IMR-90 (cell line): ENCODE measurements around the gene MTCL1. TPM values are rescaled to one million over a fixed set of nuclear protein-coding genes. Genes with fewer than 3 reads are reported as not detected.

ENCODE experiments used
- ATAC-seq: fragments of 200-7000 bp; cut with Tn5 transposase; 2 replicates; pipeline ENCODE4 v1.9.1; 2020; ENCODE audit warnings: low read depth, mild to moderate bottlenecking, moderate library complexity
- BruUV-seq: library from RNA; stranded (reverse); fragments of 400-500 nt; replicated peaks from 2 replicates; lab custom pipeline; 2021; lab: Mats Ljungman, UMichigan
- CTCF ChIA-PET: fragments of 300-600 bp; formaldehyde crosslinking; extraction: SDS; loops from one replicate; lab custom pipeline; 2021; ENCODE audit warnings: antibody characterized with exemption; lab: Yijun Ruan, JAX
- POLR2A ChIA-PET: fragments of 300-600 bp; sonication (Branson Sonifier 250); formaldehyde crosslinking; loops from one replicate; lab custom pipeline; 2022; ENCODE audit warnings: antibody characterized with exemption; ENCODE audit not compliant: unreplicated experiment; lab: Charles Lee
- DNase-seq: peaks from one replicate; pipeline ENCODE4 v3.0.0; 2013
- H2AFZ ChIP-seq: replicated peaks from 2 replicates; pipeline ENCODE3; 2013; ENCODE audit warnings: low read length, mild to moderate bottlenecking; ENCODE audit not compliant: poor library complexity
- H2AK5ac ChIP-seq: 2 replicates; pipeline ENCODE4 v1.6.1; 2013; ENCODE audit warnings: low read depth, low read length, inconsistent platforms
- H2AK9ac ChIP-seq: replicated peaks from 2 replicates; pipeline ENCODE3; 2013; ENCODE audit warnings: mild to moderate bottlenecking, low read depth, low read length, moderate library complexity; ENCODE audit not compliant: poor library complexity
- H2BK120ac ChIP-seq: 2 replicates; pipeline ENCODE4 v1.6.1; 2013; ENCODE audit warnings: low read depth, low read length, inconsistent platforms
- H2BK15ac ChIP-seq: 3 replicates; pipeline ENCODE4 v1.6.1; 2013; ENCODE audit warnings: low read depth, low read length, inconsistent platforms
- H2BK20ac ChIP-seq: 2 replicates; pipeline ENCODE4 v1.6.1; 2013; ENCODE audit warnings: low read depth, mild to moderate bottlenecking, inconsistent platforms, low read length, moderate library complexity
- H2BK5ac ChIP-seq: 2 replicates; pipeline ENCODE4 v1.6.1; 2013; ENCODE audit warnings: mild to moderate bottlenecking, low read depth, low read length, inconsistent platforms; ENCODE audit not compliant: poor library complexity, severe bottlenecking
- H3K14ac ChIP-seq: replicated peaks from 2 replicates; pipeline ENCODE4 v1.6.1; 2013; ENCODE audit warnings: low read depth, low read length, inconsistent platforms
- H3K18ac ChIP-seq: 2 replicates; pipeline ENCODE4 v1.6.1; 2013; ENCODE audit warnings: low read depth, low read length, control low read depth
- H3K23ac ChIP-seq: 2 replicates; pipeline ENCODE4 v1.6.1; 2013; ENCODE audit warnings: low read depth, low read length, inconsistent platforms
- H3K27ac ChIP-seq: 2 replicates; pipeline ENCODE4 v1.5.1; 2013; ENCODE audit warnings: mild to moderate bottlenecking, control low read depth, low read length; ENCODE audit not compliant: insufficient read depth
- H3K27me3 ChIP-seq: 2 replicates; pipeline ENCODE4 v1.6.1; 2013; ENCODE audit warnings: low read length; ENCODE audit not compliant: control insufficient read depth, insufficient read depth
- H3K36me3 ChIP-seq: 2 replicates; pipeline ENCODE4 v1.6.1; 2013; ENCODE audit warnings: low read length, mixed read lengths; ENCODE audit not compliant: control insufficient read depth, insufficient read depth
- H3K4ac ChIP-seq: 2 replicates; pipeline ENCODE4 v1.6.1; 2013; ENCODE audit warnings: low read depth, low read length, inconsistent platforms
- H3K4me1 ChIP-seq: 2 replicates; pipeline ENCODE4 v1.6.1; 2013; ENCODE audit warnings: low read length, mixed read lengths; ENCODE audit not compliant: control insufficient read depth, insufficient read depth
- H3K4me2 ChIP-seq: 2 replicates; pipeline ENCODE4 v1.6.1; 2013; ENCODE audit warnings: low read depth, mild to moderate bottlenecking, control low read depth, low read length, moderate library complexity
- H3K4me3 ChIP-seq: 2 replicates; pipeline ENCODE4 v1.5.1; 2013; ENCODE audit warnings: low read depth, mild to moderate bottlenecking, control low read depth, low read length, moderate library complexity; ENCODE audit not compliant: insufficient read depth
- H3K56ac ChIP-seq: 2 replicates; pipeline ENCODE4 v1.6.1; 2013; ENCODE audit warnings: low read length, inconsistent platforms; ENCODE audit not compliant: insufficient read depth; ENCODE audit errors: extremely low read depth
- H3K79me1 ChIP-seq, 2 experiments: 2 replicates each; pipeline ENCODE4 v1.6.1; 2013; ENCODE audit warnings: low read length in 2 of 2, inconsistent platforms in 1 of 2, low read depth in 1 of 2
- H3K9ac ChIP-seq: 2 replicates; pipeline ENCODE4 v1.6.1; 2013; ENCODE audit warnings: low read depth, low read length, control low read depth
- H3K9me1 ChIP-seq: 2 replicates; pipeline ENCODE4 v1.6.1; 2013; ENCODE audit warnings: low read length, inconsistent platforms; ENCODE audit not compliant: insufficient read depth
- H3K9me3 ChIP-seq: 2 replicates; pipeline ENCODE4 v1.6.1; 2013; ENCODE audit warnings: low read length; ENCODE audit not compliant: control insufficient read depth, insufficient read depth
- H4K20me1 ChIP-seq: 2 replicates; pipeline ENCODE4 v1.6.1; 2013; ENCODE audit warnings: low read length, inconsistent platforms; ENCODE audit not compliant: insufficient read depth
- H4K5ac ChIP-seq: 2 replicates; pipeline ENCODE4 v1.6.1; 2013; ENCODE audit warnings: mild to moderate bottlenecking, low read depth, low read length, control low read depth
- H4K8ac ChIP-seq, 2 experiments: 2 replicates each; pipeline ENCODE4 v1.6.1; 2013; ENCODE audit warnings: low read depth in 2 of 2, low read length in 2 of 2, control low read depth in 1 of 2, inconsistent platforms in 1 of 2
- H4K91ac ChIP-seq: 2 replicates; pipeline ENCODE4 v1.6.1; 2013; ENCODE audit warnings: low read depth, low read length, inconsistent platforms; ENCODE audit not compliant: insufficient read depth
- CEBPB ChIP-seq: IDR thresholded peaks from 2 replicates; pipeline ENCODE4 v1.6.1; 2012; ENCODE audit warnings: low read depth, low read length, improper control_type of control experiment
- CHD1 ChIP-seq: IDR thresholded peaks from 2 replicates; pipeline ENCODE4 v1.6.1; 2012; ENCODE audit warnings: low read depth, low read length, improper control_type of control experiment
- CTCF ChIP-seq: conservative IDR thresholded peaks from 2 replicates; pipeline ENCODE4 v1.5.1; 2012; ENCODE audit warnings: mild to moderate bottlenecking, low read depth, low read length, improper control_type of control experiment
- FOS ChIP-seq: fragments of 150-350 bp; IDR thresholded peaks from 2 replicates; pipeline ENCODE4 v1.6.1; 2016; ENCODE audit warnings: low read depth, low read length
- MXI1 ChIP-seq: IDR thresholded peaks from 2 replicates; pipeline ENCODE4 v1.6.1; 2012; ENCODE audit warnings: low read depth, mild to moderate bottlenecking, low read length, moderate library complexity, borderline replicate concordance
- POLR2A ChIP-seq: IDR thresholded peaks from 2 replicates; pipeline ENCODE4 v1.6.1; 2012; ENCODE audit warnings: mild to moderate bottlenecking, low read depth, low read length
- RAD21 ChIP-seq: IDR thresholded peaks from 2 replicates; pipeline ENCODE4 v1.6.1; 2012; ENCODE audit warnings: low read length, improper control_type of control experiment
- WGBS, 2 experiments: methylation state at CpG; one replicate each; pipeline versions ENCODE4 v1.1.5 to v1.1.7; 2013; ENCODE audit warnings: missing lambda C conversion rate in 2 of 2; ENCODE audit not compliant: insufficient read length in 1 of 2; ENCODE audit errors: extremely low coverage in 2 of 2; 5-methylcytosine and 5-hydroxymethylcytosine counted together
- dilution Hi-C: fragments of 300-500 bp; cut with HindIII; formaldehyde crosslinking; loops from one replicate; pipeline ENCODE4 v1.14.3; 2018; ENCODE audit warnings: low sequenced_read_pairs; ENCODE audit not compliant: unreplicated experiment
- in situ Hi-C: fragments of 300-500 bp; cut with MboI; formaldehyde crosslinking; loops from 3 replicates; pipeline ENCODE4 v1.14.3; 2019; ENCODE audit warnings: low sequenced_read_pairs, inconsistent platforms, mixed read lengths
- intact Hi-C: fragments of 100-400 bp; cut with micrococcal nuclease; formaldehyde crosslinking; loops from 2 replicates; pipeline ENCODE4 v1.10.0; 2022
- polyA plus RNA-seq, 3 experiments: library from polyadenylated mRNA; depleted of rRNA; stranded (reverse); fragments of >200 nt; gene quantifications; 2 replicates each; pipeline ENCODE4 v1.2.3, GENCODE V29; 2012; ENCODE audit warnings: low replicate concordance in 1 of 3
- total RNA-seq: library from RNA; depleted of rRNA; stranded (reverse); fragments of >200 nt; gene quantifications from 2 replicates; pipeline ENCODE4 v1.2.3, GENCODE V29; 2012

Gene MTCL1
- total and polyA plus RNA-seq, 2 of the 4 experiments (the other 2 are of a cell fraction) = 29.0 to 45.3 TPM

- H2BK120ac ChIP-seq = no peak overlapping the region
- DNase-seq = no peak
- H3K9me3 ChIP-seq = no peaks in the 10 kb centered on the region
- H3K4me1 ChIP-seq = peaks cover 12% of the 10 kb centered on the region
- H2BK20ac ChIP-seq = no peak overlapping the region
- ChIA-PET POLR2A (no interaction called here), CTCF (no interaction called here)
- no peak overlapping the region for H4K5ac ChIP-seq
- H3K9ac ChIP-seq = no peak overlapping the region
- intact Hi-C loops (no loop called here), in situ Hi-C loops (no loop called here), dilution Hi-C loops (no loop called here)
- H3K4ac ChIP-seq = no peak overlapping the region
- no peak overlapping the region for H3K27ac ChIP-seq
- H3K18ac ChIP-seq = no peak overlapping the region
- H3K27me3 ChIP-seq = no peaks in the 10 kb centered on the region
- no peak overlapping the region for H4K8ac ChIP-seq
- WGBS, 2 experiments = no CpG with 5 or more reads among the region's 7 CpGs
- no peak overlapping the region for H4K91ac ChIP-seq
- TF ChIP-seq MXI1 = no peak
- no peak for TF ChIP-seq POLR2A
- TF ChIP-seq FOS = no peak
- TF ChIP-seq RAD21 = no peak
- no peak for TF ChIP-seq CTCF
- TF ChIP-seq CHD1 = no peak
- no peak for TF ChIP-seq CEBPB
- ATAC-seq = no peak
- H2BK5ac ChIP-seq = no peak overlapping the region
- BruUV-seq = no TSS peak
- H3K14ac ChIP-seq = no peak overlapping the region
- H2AFZ ChIP-seq = no peak overlapping the region
- H2AK9ac ChIP-seq = no peak overlapping the region
- no peaks in the 10 kb centered on the region for H3K79me1 ChIP-seq
- no peak overlapping the region for H3K56ac ChIP-seq
- no peaks in the 10 kb centered on the region for H3K36me3 ChIP-seq
- H3K23ac ChIP-seq = no peak overlapping the region
- H2BK15ac ChIP-seq = no peak overlapping the region
- H4K20me1 ChIP-seq = no peaks in the 10 kb centered on the region
- no peak overlapping the region for H3K4me2 ChIP-seq
- H3K4me3 ChIP-seq = no peak overlapping the region
- H2AK5ac ChIP-seq = no peak overlapping the region
- H3K9me1 ChIP-seq = peaks cover 21% of the 10 kb centered on the region
These were observed 140.2 kb downstream of the MTCL1 start for GRCh38 chr18:8845506-8845905.
